Ovary (tissue), 3 donors: ENCODE measurements around the gene AK1.

Experiments
- EP300 ChIP-seq: sonication (generic); formaldehyde crosslinking; IDR thresholded peaks from one replicate; pipeline ENCODE4 v1.6.1; 2017; ENCODE audit warnings: antibody characterized with exemption
- POLR2A ChIP-seq: fragments of 450-650 bp; IDR thresholded peaks from one replicate; pipeline ENCODE4 v1.6.1; 2017; ENCODE audit warnings: antibody characterized with exemption, mild to moderate bottlenecking, moderate library complexity
- TF ChIP-seq, protein P1 (sequence below), 3 donors: fragments of 450-650 bp in 2 of 3; fragments of 200-600 bp in 1 of 3; IDR thresholded peaks; one replicate each; pipeline versions ENCODE4 v1.5.1 to v1.8.0; 2016 to 2022; ENCODE audit warnings: antibody characterized with exemption in 3 of 3, mild to moderate bottlenecking in 1 of 3
- donor health status: DM: no; HTN: no; CAD: no.

- TF ChIP-seq EP300 (peak; percentile 72), POLR2A (no peak)
- TF ChIP-seq, protein P1, sequence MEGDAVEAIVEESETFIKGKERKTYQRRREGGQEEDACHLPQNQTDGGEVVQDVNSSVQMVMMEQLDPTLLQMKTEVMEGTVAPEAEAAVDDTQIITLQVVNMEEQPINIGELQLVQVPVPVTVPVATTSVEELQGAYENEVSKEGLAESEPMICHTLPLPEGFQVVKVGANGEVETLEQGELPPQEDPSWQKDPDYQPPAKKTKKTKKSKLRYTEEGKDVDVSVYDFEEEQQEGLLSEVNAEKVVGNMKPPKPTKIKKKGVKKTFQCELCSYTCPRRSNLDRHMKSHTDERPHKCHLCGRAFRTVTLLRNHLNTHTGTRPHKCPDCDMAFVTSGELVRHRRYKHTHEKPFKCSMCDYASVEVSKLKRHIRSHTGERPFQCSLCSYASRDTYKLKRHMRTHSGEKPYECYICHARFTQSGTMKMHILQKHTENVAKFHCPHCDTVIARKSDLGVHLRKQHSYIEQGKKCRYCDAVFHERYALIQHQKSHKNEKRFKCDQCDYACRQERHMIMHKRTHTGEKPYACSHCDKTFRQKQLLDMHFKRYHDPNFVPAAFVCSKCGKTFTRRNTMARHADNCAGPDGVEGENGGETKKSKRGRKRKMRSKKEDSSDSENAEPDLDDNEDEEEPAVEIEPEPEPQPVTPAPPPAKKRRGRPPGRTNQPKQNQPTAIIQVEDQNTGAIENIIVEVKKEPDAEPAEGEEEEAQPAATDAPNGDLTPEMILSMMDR (IDR thresholded peaks at IDR 0.05) = peak in 1 of 3 donors; percentile 16
Observed at GRCh38 chr9:127833555-127833954, 43.9 kb downstream of the AK1 start.
